HPDE6-E6E7 (cell line): ENCODE data around the gene GABRR2.
A peak's percentile ranks its signal among the peaks of the same experiment; 100 is the strongest.

Source experiments
- DNase-seq: peaks from one replicate; pipeline ENCODE4 v3.0.0; 2011; ENCODE audit warnings: missing footprints; ENCODE audit errors: extremely low spot score

Gene GABRR2

DNA sequence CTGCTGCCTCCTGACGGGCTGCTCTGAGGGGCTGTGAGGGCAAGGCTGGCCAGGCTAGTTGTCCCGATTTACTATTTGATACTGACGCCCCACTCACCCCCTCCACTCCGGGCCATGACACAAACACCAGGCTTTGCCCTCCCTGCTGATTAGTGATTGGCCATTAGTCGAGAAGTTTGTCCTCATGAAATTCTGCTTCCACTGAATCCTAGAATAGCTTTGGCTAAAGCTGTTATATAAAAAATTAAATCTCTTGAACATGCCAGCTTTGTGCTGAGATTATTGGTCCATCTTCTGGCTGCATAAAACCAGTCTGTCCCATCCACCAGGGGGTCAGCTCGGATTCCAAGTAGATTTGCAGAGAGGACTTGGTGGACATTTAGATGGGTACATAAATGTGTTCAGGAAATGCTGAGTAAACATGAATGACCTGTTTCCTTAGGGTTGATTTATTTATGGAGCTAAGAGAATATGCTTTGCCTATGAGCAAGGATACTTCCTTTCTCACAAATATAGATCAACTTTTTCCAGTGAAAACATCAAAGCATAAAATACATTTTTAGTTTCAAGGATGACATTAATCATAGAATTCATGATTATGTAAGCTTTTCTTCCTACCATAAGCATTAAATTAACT lies at the start of gene GABRR2:
GABRR2 (minus strand) TSS at position 51 of the 637 bp plus-strand sequence. CDS start 134 bp downstream, outside the sequence.
- DNase-seq = no peak

DNA sequence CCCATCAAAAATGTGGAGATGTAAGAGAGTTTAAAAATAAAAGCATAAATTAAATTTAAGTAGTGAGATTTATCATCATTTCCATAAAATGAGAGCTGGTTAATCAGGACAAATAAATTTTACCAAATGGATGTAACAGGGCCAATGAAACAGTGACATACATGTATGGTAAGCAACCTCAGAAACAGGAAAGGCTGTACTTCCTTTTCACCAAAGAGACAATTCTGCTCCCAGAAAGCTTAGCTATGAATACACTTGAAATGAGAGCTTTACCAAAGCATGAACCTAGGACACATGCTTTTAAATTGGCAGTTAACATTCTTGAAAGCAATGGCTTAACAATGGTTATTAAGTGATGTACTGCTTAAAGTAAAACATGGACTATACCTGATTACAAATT lies 49.5 kb upstream of the GABRR2 start:
- DNase-seq = no peak

DNA sequence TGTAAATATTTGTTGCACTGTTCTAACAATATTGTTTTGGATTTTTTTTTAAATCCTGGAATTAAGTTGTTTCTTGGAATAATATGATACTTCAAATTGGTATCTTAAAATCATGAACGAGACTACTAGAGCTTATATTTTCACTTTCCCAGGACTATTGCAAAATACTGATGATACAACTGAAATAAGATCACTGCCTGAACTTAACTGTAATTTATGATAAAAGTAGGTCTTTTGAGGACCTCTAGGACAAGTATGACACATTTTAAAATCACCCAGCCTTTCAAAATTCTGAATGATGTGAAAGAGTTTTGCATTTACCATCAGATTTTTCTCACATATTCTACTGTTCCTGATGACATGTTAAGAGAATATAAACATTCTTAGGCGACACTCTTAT lies 46.1 kb upstream of the GABRR2 start:
- no peak for DNase-seq

DNA sequence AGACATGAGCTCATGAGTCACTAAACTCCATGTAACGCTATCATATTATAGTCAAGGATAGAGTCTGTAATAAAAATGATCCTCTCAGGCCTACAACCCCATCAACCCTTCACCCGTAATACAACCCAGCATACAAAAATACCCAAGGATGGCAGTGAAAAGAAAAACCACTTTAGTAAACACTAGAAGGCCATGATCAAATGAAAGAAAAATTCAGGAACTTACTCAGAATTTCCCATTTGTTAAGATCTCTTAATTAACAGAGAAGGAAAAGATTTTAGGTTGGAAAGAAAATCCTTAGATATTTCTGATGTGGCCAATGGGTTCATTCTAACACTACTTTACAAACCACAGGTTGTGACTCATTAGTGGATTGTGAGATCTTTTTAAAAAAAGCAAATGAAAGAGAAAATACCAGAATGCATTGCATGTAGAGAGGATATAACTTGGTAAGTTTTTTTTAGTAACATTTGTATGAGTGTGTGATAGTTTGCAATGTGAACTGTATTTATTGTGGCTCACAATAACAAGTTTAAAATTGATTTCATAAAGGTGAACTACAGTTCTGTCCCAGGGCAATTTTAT lies 45.4 kb upstream of the GABRR2 start:
- DNase-seq = no peak

DNA sequence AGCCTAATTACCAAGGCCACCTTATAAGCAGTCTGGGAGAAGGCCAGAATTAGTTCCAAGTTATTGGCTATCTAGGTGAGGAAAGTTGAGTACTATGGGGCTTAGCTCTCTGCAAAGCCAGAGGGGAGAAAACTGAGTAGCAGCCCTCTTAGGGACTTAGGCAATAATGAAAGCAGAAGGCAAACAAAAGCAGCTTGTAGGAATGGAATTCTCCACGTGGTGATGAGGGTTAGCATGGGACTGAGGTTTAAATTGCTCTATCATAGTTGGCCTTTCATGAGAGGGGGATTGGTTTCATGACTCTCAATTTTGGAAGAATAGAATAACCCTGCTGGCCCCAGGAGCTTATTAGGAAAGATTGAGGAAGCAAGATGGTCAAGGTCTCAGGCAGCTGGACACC lies 44.5 kb upstream of the GABRR2 start:
- DNase-seq = no peak

DNA sequence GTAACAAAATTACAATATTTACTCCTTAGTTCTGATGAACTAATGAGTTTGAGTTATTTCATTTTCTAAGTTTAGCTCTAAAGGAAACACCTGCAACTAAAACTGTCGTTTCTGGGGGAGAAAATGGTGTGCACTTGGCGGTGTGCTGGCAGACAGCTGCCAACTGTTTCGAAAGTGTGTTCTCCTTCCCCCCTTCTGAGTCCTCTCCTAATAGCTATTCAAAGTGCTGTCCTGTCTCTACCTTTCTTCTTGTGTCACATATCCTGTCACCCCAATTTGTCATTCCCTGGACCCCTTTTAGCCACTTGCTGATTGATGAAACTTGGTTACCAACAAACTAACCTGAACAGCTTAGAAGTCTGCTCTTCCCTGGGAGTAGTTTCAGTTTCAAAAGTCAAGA lies 42.3 kb upstream of the GABRR2 start:
- DNase-seq = no peak

DNA sequence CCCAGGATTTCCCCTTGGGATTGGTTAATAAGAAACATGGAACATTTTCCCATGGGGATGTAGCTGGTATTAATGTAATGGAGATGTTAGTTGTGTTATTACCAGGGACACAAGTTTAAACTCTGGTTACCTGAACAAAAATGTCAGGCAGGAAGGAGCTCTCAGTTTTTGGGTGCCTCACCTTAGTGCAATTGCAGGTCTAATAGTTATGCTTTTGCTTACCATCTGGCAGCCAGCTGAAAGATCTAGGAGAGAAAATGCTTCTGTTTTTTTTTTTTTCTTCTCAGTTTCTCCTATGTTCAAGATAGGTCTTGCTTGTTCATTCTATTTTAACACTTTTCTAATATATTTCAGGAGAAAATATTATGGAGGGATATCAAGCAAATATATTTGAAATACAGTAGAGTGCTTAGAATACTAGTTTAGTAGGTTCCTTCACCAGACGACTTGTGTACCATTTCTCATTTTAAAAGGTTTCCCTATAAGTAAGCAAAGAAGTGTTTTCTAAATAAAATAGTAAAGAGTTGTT lies 41.6 kb upstream of the GABRR2 start:
- DNase-seq = no peak

DNA sequence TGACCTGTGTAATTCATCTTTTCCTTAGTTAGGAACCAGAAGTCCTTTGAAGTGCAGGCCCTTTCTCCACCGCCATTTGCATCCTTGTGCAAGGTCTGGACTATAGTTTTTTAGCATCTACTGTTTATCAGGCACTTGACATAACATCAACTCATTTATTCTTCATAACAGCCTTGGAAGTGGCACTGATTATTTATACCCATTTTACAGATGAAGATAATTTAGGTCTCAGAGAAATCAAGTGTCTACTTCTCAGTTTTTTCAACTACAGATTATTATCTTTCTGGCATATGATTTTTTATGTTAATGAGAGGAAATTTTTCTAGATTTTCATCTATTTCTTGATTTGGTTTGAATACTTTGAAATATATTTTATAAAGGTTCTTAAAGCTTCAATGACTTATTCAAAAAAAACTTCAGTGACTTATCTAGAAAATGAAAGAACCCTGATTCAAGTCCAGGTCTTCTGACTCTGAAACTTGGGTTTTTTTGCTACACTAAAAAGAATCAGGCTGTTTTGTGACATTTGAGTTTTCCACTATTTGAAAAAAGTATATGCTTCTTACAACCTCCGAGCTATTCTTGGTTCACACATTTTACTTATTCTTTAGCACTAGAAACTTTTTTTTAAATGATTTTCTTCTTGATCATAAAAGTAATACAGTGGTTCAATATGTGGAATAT lies 40.6 kb upstream of the GABRR2 start:
- no peak for DNase-seq

DNA sequence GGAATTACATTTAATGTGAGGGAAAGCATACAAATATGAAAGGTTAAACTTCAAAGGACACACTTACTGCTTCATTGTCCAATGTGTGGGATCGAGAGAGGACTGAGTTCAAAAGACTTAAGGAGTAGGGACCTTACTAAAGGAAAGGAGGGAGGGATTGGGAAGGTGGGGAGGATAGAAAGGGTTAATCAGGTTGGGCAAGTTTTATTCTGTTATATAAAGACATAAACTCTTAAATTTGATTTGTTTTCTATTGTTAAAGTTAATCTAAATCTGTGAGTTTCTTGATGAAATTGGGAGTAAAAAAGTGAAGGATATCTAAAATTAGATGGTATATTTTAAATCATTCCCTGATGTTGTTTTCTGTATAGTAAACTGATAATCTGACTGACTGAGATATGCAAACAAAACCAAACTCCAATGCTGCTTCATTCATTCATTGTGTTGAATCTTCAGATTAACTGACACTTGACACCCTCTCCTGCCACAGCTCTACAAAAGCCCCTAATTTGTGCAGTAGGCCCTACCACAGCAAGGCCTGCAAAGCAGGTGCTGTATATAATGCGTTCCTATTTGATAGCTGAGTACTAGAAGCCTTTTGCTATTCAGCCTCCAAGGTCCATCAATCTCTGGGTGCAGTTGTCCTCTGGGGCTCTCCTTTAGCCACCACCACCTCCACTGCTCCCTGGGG lies 38.7 kb upstream of the GABRR2 start:
- no peak for DNase-seq

DNA sequence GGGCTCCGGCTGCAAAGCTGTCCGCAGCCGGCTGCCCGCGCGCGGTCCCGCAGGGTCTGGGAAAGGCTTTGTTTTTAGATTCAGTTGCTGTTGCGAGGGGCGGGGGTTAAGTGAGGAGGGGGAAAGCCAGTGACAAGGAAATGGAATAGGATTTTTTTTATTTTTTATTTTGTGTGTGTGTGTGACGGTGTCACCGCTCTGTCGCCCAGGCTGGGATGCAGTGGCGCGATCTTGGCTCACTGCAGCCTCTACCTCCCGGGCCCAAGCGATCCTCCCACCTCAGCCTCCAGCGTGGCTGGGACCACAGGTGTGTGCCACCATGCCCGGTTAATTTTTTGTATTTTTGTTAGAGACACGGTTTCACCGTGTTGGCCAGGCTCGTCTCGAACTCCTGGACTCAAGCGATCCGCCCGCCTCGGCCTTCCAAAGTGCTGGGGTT lies 38.0 kb upstream of the GABRR2 start:
- no peak for DNase-seq

DNA sequence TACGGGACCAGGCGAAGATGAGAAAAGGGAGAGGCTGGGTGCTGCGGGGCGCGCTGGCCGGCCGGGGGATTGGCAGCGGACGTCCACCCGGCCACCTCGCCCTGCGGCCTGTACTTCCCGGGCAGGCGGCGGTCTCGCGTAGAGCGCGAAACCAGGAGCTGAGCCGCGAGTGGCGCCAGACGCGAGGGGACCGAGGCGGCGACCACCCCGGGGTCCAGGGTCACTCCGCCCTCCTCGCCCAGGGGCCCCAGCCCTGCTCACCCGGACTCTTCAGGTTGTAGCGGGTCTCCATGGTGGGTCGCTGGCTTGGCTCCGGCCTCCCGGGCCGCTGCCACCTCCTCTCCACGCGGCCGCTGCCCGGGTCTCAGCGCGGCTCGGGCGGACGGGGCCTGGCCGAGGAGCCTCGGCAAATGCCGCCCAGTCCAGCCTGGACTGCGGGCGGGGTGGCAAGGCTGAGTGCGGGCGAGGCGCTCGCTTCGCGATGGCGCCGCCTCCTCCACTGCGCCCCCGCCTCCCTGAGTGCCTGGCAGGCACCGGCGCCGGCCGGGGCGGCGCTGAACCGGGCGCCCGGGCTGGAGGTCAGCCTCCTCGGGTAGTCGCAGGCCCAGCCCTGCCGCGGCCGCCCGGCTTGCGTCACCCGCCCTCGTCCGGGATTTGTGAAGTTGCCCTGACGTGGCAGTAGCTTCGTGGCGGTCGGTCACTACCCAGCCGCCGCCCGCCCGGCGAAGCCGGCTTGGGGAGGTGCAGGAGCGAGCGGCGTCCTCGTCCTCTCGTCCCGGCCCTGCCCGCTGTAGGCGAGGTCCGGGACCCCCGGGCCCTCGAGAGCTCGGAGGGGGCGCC lies 37.4 kb upstream of the GABRR2 start, which contains the start of gene UBE2J1:
UBE2J1 (minus strand) TSS at position 445 of the 840 bp plus-strand sequence; CDS start at position 292, 153 bp downstream.
- peak; percentile 83 for DNase-seq

DNA sequence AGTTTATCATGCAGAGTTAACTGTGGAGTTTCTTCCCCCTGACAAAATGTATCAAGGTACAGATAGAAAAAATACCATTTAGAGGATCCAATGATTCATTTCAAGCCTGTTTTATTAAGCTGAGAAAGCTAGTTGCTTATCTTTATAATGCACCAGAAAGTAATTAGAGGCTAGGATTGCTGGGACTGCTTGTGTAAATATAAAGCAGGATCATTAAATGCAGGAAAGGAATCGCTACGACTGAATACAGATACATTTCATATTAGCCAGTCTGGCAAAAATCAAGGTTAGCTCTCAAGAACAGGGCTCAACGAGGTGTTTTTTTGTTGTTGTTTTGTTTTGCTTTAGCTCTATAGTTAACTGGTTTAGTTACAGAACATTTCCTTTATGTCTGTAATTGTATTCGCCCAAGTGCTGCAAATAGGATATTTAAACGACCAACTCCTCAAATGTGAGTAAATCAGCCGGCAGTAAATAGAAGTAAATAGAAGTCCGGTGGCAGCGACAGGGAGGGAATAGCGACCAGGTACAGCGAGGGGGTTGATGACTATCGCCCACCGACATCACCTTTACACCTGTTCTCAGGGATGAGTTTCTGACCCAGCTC lies 36.7 kb upstream of the GABRR2 start:
- no peak for DNase-seq

DNA sequence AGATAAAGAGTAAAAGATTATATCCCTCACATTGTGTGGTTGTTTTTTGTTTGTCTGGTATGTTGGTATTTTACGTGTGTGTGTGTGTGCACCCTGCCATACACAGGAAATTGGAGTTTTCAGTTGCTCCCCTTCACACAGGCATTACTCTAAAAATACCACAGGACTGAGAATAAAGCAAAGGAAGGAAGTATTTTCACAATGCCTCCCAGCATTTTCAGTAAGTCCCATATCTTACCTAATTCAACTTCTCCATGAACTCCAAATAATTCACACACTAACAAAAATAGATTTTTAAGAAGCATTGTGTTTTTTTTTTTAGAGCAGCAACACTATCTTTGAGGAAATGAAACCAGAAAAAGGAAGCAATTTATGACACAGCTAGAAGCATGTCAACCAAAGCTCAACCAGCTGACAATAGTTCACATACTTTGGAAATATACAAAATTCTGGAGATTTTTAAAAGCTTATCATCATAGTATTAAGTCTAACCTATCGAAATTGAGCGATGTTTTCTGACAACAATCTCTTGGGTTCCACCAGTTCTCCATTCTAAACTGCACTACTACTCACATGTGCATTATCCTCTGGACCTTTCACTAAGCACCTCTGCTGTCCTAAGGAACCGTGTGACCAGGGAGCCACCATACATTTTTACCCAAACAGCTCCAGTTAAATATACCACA lies 35.3 kb upstream of the GABRR2 start:
- no peak for DNase-seq

DNA sequence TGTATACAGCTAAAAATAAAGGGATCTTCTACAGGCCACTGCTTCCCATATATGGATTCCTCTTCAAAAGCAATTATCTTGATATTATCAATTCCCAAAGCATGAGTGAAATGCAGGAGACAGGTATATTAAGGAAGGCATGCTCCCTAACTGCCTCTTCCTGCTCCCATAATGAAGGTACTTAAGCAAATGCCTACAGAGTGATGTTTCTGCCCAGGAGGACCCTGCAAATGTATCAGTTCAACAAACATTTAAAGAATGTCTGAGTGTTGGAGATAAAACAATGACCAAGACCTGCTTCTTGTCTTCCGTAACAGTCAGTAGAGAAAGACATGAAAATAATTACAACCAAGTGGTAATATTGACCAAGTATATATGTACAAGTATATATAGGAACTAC lies 33.3 kb upstream of the GABRR2 start:
- no peak for DNase-seq

DNA sequence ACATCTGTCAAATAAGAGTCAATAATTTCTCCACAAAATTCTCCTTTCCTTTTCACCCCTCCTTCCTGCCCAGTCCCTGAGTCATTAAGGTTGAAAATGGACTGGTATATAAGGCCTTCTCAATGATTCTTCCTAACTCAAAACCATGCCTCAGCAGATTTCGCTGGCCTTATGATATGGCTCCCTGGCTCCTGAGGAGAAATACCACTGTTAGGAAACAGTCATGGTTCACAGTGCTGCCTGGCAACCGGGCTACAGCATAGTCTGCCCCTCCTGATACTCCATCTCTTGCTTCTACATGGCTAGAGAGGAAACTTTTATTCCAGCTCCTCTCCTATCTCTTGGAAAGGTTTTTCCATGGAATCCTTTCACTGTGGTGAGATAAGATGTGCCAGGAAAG lies 32.7 kb upstream of the GABRR2 start:
- DNase-seq = no peak

DNA sequence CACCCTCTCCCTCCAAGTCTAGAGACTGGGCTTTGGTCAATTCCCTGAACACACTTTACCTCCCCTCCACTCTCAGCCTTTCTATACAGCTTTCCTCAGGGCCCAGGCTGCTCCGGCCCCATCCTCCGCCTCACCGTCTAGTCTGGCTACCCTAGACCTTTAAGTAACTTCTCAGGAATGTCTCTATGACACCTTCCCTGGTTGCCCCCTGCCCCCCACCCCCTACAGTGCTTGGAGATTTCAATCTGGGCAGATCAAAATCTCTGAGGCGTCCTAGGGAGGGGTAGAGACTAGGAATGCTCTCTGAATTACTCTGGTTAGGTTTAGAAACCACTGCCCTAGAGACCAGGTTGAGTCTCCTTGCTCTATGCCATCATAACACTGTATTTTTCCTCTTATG lies 31.3 kb upstream of the GABRR2 start:
- no peak for DNase-seq

DNA sequence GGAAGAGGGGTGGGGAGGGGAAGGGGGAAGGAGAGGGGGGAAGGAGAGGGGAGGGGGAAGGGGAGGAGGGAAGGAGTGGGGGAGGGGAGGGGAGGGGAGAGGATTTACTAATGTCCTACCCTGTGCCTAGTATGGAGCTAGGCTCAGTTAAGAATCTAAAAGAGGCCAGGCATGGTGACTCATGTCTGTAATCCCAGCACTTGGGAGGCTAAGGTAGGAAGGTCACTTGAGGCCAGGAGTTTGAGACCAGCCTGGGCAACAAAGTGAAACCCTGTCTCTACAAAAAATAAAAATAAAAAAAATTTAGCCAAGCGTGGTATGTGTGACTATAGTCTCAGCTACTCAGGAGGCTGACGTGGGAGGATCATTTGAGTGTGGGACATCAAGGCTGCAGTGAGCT lies 24.5 kb upstream of the GABRR2 start:
- DNase-seq = no peak

DNA sequence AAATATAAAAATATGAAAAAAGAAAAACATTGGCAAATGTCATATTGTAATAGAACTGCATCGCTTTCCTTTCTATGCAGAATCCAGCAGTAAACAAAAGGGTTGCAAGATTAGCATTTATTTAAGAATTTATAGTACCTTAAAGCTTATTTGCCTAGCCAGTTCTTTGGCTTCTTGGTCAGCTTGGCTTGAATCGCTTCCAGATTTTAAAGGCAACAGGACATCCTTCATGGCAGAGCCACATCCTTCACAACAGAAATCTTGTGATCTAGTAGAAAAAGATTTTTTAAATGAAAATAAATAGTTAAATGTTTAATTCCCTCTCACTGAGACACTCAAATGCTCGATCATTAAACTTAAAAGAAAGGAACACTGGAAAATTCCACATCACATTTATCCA lies 20.1 kb upstream of the GABRR2 start:
- no peak for DNase-seq

DNA sequence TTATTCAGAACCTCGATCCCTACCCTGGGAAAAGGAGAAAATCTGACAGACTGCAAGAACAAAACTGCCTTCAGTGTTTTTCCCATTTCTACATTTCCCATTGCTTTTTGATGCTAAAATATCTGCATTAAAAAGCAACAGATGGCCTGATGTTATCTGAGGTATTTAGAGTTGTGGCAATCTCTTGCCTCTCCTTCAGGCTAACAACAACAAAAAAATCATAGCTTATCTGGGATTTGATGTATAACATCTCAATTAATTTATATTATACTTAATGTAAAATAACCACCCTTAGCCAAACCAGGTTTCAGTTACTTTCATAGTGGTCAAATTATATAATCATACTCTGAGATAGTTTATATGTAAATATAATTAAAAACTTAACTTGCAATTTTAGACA lies 15.8 kb upstream of the GABRR2 start:
- DNase-seq = no peak

DNA sequence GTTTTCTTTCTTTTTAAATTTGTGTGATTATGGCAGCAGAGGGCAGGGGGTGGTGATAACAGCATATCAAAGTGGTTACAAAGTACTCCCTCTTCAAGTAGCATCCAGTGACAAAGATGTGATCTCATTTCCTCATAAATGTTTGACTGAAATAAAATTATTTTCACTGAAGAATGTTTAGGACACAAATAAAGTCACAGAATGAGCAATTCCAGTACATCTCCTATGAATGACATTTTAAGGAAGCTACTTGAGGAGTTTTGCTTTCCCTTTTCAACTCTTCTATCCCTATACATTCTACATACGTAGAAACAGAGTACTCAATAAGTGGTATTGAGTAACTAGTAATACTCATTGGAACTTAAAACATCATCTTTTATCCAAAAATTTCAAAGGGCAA lies 13.9 kb upstream of the GABRR2 start:
- no peak for DNase-seq
